ENCODE measurements around the gene FLT3LG. TPM values are rescaled to one million over a fixed set of nuclear protein-coding genes. Genes with fewer than 3 reads are reported as not detected.

The FLT3LG gene
- total RNA-seq, 1 donor from 2014 or later, result 1.2 TPM

DNA sequence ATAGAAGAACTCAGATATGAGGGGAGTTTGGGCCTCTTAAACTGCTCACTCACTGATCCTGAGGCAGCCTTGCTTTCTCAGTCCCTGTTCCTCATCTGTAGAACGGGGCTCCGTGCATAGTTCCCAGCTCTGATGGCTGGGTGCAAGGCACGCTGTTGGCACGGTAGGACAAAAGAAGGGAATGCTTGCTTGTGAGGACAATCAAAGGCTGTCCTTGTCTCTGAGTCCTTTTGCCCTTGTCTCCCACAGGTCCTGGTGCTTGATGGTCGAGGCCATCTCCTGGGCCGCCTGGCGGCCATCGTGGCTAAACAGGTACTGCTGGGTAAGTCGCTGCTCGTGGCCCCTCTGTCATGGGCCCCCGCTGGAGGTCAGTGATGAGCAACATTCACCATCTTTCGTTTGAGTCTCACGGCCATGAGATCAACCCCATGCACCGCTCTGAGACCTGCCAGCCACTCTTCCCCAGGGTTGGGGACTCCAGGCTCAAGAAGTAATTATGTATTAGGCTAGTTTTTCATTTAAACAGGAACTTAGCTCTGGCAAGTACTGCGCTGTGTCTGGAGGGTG, 15.7 kb downstream of the FLT3LG start:
- DNase-seq, result no peak

DNA sequence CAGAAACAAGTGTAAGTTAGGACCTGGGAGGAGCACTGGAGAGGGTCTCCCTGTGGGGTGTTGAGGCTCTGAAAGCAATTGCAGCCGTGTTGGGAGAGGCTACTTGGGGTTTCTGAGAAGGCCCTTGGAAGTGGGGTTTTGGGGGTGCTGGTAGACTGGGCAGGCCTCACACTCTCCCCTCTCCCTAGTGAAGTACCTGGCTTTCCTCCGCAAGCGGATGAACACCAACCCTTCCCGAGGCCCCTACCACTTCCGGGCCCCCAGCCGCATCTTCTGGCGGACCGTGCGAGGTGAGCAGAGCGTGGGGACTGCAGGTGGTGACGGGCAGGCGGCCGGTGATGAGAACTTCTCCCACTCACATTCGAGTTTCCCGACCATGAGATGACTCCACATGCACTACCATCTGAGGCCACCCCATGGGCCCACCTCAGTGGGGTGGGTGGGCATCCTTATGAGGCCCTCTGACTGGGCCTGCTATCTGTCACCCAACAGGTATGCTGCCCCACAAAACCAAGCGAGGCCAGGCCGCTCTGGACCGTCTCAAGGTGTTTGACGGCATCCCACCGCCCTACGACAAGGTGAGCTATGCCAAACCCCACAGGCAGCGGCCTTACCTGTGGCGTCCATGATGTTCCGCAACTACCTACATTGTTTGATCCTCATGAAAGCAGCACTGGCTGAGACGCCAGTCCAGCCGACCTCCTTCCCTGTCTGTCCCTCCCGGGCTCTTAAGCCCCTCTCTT, 16.4 kb downstream of the FLT3LG start:
- DNase-seq, result no peak

DNA sequence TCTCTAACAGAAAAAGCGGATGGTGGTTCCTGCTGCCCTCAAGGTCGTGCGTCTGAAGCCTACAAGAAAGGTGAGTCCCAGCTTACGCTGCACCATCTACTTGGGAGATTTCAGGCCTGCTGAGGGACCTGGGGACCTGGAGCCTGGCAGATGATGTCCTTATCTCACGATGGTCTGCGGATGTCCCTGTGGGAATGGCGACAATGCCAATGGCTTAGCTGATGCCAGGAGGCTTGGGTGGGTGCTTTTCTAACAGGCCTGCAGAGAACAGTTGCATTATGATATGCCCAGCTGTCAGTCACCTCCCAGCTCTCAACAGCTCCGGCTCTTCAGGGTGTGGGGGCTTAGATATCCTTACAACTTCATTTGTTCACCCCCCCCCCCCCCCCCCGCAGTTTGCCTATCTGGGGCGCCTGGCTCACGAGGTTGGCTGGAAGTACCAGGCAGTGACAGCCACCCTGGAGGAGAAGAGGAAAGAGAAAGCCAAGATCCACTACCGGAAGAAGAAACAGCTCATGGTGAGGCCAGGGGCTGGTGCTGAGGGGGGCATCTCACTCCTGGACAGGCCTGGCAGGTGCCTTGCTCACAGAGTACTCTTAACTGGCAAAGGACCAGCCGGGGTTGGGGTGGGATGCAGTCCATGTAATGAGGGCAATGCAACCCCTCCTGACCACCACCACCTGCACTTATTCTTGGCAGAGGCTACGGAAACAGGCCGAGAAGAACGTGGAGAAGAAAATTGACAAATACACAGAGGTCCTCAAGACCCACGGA, 17.2 kb downstream of the FLT3LG start:
- DNase-seq, result no peak

DNA sequence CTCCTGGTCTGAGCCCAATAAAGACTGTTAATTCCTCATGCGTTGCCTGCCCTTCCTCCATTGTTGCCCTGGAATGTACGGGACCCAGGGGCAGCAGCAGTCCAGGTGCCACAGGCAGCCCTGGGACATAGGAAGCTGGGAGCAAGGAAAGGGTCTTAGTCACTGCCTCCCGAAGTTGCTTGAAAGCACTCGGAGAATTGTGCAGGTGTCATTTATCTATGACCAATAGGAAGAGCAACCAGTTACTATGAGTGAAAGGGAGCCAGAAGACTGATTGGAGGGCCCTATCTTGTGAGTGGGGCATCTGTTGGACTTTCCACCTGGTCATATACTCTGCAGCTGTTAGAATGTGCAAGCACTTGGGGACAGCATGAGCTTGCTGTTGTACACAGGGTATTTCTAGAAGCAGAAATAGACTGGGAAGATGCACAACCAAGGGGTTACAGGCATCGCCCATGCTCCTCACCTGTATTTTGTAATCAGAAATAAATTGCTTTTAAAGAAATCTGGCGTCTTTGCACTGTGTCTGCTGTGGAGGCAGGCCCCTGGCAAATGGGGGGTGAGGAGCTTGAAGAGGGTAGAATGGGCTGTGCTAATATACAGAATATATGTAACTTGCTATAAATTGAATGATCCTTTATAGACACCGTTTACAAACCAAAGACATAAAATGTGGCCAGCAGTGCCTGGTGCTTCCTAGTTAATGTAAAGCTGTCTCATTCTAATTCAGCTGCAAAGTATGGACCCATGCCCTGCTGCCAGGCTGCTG, 18.0 kb downstream of the FLT3LG start:
- no peak for DNase-seq

DNA sequence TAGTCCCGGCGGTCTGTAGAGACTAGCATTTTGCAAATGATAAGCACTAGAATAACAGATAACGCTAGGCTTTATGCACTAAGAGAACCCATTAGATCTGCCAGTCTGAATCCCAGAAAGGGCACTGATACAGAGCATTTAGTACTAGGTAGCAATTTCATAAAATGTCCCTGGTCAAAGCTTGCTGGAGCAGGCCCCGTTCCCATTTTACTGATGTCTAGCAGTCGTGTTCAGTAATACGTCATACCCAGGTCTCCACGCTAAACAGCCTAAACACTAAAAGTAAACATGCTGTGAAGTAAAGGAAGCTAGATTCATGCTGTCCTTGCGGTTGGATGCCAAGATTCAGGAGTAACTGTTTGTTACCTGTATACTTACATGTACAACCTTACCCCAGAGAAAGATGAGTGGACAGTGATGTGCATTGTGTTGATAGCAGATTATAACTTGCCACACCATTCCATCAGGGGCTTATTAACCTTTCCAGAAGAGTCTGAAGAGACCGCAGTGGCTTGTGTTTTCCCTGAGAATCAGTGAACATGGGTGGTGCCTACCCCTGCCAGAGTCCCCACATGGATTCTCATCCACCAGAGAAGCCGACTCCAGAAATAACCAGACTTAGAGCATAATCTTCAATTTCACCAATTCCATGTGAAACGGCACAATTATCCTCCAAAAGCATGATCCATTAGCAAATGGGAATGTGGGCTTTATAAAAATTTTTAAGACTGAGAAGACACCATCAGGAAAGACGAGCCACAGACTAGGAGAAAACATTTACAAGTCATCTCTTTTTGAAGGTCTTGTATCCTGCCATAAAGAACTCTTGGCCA, 18.8 kb downstream of the FLT3LG start:
- no peak for DNase-seq

DNA sequence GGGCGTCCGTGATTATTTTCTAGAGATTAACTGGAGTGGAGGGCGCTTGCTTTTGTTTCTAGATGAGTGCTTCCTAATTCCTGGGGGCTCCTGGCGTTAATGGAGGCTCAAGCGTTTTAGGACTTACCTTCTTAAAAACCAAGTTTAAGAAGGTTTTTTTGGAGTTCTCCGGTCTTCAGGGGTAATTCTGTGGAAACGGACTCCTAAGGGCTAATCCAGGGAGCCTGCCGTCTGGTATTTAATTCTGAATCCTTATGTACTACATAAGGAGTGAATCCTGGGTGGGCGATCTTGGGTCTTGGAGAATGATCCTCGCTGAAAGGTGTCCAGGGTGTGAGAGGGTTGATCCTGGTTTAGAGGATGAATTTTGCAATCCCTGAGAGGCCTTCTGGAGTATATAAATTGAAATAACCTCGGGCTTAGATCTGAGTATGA, 22.6 kb downstream of the FLT3LG start:
- no peak for DNase-seq

DNA sequence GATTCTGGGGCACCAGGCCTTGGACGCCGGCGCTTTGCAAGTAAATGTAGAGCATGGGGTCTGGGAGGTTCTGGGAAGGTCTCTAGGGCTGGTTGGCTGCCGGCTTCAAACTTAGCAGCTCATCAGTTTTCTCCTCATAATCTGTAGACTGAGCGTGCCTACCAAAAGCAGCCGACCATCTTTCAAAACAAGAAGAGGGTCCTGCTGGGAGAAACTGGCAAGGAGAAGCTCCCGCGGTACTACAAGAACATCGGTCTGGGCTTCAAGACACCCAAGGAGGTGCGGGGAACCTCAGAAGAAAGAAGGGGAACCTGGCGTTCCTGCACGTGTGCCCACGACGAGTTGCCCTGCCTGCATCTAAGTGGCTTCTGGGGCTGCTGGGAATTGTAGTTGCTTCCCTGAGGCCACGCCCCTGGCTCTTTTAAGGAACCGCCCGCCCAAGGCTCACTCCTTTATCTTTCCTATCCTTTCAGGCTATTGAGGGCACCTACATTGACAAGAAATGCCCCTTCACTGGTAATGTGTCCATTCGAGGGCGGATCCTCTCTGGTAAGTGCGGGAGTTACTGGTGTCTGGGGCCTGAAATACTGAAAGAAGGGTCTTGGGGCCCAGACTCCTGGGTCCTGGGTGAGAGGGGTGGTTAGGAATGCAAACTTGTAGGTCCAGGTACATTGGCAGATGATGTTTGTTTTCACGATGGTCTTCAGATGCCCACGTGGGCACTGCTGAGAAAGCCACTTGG, 23.2 kb downstream of the FLT3LG start:
- DNase-seq, result peak; percentile 73

DNA sequence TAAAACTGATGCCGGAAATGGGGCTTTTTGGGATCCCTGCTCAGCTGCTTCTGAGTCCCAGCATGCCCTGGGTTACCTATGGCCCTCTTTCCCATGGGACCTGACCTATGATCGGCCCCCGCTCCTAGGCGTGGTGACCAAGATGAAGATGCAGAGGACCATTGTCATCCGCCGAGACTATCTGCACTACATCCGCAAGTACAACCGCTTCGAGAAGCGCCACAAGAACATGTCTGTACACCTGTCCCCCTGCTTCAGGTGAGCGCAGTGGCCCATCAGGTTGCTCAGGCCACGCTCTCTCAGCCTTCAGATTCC, 23.7 kb downstream of the FLT3LG start:
- DNase-seq, result no peak

DNA sequence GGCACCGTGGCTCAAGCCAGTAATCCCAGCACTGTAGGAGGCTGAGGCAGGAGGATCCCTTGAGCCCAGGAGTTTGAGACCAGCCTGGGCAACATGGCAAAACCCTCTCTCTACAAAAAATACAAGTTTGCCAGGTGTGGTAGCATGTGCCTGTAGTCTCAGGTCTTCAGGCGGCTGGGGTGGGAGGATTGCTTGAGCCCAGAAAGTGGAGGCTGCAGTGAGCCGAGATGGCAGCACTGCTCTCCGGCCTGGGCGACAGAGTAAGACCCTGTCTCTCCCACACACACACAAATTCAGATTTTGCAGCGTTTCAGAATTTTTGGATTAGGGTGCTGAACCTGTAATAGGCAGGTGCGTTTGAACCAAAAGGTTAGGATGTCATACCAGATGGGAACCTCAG, 24.5 kb downstream of the FLT3LG start:
- no peak for DNase-seq

DNA sequence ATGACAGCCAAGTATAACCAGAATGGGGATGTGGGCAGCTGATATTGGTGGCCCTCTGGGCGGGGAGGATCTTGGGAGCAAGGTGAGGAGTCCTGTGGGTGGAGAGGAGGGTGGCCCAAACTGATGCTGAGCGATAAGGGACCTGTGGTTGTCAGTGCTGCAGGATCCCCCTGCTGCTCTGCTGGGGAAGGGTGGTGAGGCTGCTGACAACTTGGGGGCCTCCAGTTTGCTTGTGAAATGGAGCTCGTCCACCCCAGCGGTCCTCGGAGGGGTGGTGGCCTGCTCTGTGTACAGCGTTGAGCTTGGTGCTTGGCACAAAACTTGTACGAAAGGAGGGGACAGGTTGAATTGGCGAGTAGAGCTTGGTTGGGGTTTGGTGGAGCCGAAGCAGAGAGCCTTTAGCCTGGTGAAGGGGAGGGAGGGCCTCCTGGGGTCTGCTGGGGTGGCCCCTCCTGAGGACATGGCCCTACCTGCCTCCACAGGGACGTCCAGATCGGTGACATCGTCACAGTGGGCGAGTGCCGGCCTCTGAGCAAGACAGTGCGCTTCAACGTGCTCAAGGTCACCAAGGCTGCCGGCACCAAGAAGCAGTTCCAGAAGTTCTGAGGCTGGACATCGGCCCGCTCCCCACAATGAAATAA, 25.1 kb downstream of the FLT3LG start:
- no peak for DNase-seq

DNA sequence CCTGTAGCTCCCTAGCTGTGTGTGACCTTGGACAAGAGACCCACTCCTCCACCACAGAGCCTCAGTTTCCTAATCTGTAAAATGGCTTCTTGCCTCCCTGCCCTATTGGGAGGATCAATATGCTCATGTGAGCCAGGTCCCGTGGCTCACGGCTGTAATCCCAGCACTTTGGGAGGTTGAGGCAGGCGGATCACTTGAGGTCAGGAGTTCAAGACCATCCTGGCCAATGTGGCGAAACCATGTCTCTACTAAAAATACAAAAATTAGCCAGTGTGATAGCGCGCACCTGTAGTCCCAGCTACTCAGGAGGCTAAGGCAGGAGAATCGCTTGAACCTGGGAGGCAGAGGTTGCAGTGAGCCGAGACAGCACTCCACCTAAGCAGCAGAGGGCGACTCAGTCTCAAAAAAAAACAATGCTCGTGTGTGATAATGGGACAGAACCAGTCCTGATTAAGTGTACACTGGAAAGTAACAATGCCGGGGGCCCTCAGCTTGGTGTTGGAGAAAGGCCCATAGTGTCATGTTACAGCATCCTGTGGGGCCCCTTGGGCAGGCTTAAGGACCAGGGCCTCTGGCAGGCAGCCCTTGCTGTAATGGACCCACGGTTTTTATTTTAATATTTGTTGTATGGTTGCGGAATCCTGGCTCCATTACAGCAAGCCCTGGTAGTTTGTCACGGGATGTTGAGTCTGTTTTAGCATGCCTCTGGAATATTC, 29.0 kb downstream of the FLT3LG start:
- DNase-seq, result peak; percentile 87

DNA sequence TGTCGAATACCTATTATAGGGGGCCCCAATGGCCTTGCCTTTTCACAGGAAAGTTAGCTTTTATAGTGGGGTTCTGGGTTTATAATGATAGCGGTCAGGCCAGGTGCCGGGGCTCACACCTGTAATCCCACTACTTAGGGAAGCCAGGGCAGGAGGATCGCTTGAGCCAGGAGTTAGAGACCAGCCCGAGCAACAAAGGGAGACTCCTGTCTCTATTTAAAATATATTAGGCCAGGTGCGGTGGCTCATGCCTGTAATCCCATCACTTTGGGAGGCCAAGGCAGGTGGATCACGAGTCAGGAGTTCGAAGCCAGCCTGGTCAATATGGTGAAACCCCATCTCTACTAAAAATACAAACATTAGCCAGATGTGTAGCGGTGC, 29.6 kb downstream of the FLT3LG start:
- DNase-seq, result no peak

DNA sequence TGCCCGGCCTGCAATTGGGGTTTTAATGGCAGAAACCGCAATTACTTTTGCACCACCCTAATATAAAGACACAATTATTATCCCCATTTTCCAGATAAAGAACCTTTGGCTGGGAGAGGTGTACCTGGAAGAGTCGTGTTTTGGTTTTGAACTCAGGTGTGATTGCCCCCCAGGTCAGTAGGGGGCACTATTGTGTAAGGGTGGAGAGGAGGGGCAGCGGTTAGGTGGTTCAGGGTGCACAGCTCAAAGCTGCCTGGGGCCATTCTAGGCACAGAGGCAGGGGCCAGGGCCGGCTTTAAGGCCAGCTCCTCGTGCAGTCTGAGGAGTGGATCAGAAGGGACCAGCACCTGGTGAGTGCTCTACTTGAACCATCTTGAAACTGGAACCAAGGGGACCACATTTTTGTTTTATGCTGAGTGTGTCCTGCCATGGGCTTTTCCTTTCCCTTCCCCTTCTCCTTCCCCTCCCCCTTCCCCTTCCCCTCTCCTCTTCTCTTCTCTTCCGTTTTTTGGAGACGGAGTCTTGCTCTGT, 32.6 kb downstream of the FLT3LG start:
- peak; percentile 83 for DNase-seq

DNA sequence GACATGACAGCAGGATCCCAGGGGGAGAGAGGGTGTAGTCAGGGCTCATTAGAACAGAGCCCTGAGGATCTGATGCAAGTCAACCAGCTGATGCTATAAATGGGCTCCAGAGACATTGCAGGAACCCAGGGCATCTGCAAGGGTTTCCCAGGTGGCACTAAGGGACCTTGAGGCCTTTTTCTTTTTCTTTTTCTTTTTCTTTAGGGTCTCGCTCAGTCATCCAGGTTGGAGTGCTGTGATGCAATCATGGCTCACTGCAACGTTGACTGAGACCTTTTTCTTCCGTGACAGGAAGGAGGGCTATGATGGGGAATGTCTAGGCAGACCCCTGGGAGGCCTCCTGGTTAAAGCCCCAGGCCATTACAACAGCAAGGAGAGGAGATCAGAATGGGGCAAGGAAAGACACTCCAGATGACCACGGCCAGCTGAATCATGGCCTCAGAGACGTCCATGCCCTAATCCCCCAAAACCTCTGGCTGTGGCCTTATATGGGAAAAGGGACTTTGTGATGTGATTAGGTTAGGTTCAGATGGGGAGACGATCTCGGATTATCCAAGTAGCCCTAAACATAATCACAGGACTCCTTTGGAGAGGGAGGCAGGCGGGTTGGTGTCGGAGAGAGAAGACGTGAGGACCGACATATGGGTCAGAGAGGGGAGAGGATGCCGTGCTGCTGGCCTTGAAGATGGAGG, 33.9 kb downstream of the FLT3LG start:
- no peak for DNase-seq

DNA sequence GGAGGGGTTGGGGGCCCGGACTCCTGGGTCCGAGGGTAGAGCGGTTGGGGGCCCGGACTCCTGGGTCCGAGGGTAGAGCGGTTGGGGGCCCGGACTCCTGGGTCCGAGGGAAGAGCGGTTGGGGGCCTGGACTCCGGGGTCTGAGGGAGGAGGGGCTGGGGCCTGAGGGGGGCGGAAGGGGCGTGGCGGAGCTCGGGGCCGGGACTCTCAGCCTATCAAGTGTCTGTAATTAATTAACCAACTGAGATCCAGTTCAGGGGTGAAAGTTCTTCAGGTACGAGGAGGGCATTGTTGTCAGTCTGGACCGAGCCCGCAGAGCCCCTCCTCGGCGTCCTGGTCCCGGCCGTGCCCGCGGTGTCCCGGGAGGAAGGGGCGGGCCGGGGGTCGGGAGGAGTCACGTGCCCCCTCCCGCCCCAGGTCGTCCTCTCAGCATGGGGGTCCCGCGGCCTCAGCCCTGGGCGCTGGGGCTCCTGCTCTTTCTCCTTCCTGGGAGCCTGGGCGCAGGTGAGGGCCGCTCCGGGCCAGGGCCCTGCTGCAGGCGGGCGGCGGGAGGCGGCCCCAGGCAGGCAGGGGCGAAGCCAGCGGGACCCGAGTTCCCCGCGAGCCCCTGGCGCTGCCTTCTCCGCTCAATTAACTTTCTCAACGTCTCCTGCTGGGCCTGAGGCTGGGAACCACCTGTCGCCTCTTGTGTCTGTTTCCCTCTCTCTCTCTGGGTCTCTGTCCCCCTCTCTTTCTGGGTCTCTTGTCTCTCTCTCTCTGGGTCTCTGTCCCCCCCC, 39.1 kb downstream of the FLT3LG start:
- peak; percentile 52 for DNase-seq

DNA sequence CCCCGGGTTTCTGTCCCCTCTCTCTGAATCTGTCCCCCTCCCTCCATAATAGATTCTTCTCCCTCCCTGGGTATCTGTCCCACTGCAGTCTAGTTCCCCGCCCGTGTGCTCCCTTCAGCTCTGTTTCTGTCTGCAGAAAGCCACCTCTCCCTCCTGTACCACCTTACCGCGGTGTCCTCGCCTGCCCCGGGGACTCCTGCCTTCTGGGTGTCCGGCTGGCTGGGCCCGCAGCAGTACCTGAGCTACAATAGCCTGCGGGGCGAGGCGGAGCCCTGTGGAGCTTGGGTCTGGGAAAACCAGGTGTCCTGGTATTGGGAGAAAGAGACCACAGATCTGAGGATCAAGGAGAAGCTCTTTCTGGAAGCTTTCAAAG, 39.7 kb downstream of the FLT3LG start:
- DNase-seq, result no peak

DNA sequence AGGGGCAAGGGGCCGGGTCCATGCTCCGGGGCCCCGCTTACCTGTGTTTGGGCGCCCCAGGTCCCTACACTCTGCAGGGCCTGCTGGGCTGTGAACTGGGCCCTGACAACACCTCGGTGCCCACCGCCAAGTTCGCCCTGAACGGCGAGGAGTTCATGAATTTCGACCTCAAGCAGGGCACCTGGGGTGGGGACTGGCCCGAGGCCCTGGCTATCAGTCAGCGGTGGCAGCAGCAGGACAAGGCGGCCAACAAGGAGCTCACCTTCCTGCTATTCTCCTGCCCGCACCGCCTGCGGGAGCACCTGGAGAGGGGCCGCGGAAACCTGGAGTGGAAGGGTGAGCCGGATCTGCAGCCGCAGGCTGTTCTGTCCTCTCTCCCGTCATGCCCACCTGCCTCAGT, 40.1 kb downstream of the FLT3LG start:
- DNase-seq, result no peak

DNA sequence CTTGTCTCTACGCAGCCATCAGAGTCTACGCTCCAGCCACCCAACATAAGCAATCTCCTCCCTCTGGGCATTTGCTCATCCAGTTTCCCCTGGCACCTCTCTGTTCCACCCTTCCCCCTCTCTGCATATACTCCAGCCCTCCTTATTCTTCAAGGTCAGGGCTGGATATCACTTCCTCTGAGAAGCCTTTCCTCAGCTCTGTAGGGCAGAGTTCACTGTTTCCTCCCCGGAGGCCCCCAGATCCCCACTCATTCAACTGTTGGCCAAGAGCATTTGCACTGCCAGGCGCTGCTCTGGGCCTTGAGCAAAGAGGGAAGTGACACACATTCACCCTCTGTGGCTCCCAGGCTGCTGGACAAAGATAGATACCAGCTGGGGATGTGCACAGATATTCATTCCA, 41.8 kb downstream of the FLT3LG start:
- peak; percentile 62 for DNase-seq

DNA sequence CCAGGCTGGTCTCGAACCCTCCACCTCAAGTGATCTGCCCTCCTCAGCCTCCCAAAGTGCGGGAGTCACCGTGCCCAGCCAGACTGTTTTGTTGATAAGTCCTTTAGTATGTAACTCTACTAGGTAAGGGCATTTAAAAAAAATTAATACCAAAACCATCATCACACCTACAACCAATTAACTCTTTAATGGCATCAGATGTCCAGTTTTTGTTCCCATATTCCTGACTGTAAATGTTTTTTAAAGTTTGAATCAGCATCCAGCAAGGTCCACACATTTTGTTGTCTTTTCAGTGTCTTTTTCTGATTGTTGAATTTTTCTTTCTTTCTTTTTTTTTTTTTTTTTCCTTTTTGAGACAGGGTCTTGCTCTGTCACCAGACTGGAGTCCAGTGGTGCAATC, 44.0 kb downstream of the FLT3LG start:
- DNase-seq, result no peak

All from dermis blood vessel endothelial cell (primary cell).